GM21528 (cell line): ENCODE results near the gene SYNE1.
"Not testable (repeated sequence)": the region's sequence is repeated elsewhere in the genome, so short reads cannot be mapped to it uniquely, and the experiment has no call there.

Source experiments
- ATAC-seq: cut with Tn5 transposase; IDR thresholded peaks from one replicate; pipeline ENCODE4 v1.9.1; 2021; ENCODE audit warnings: mild to moderate bottlenecking, moderate library complexity; ENCODE audit not compliant: unreplicated experiment, low FRiP score

Gene SYNE1

GRCh38 chr6:152453421-152453820 is 183.7 kb downstream of the SYNE1 start:
- ATAC-seq, result no peak

- no peak for ATAC-seq
Observed at GRCh38 chr6:152452639-152453038, 184.5 kb downstream of the SYNE1 start.

GRCh38 chr6:152450519-152450918 is 186.6 kb downstream of the SYNE1 start:
- ATAC-seq, result no peak

- no peak for ATAC-seq
Observed at GRCh38 chr6:152441902-152442301, 195.3 kb downstream of the SYNE1 start.

GRCh38 chr6:152435816-152436215 is 201.3 kb downstream of the SYNE1 start:
- ATAC-seq, result no peak

GRCh38 chr6:152432758-152433157 is 204.4 kb downstream of the SYNE1 start:
- no peak for ATAC-seq

GRCh38 chr6:152428126-152428525 is 209.0 kb downstream of the SYNE1 start:
- ATAC-seq, result no peak

GRCh38 chr6:152426276-152426675 is 210.9 kb downstream of the SYNE1 start:
- ATAC-seq, result no peak

GRCh38 chr6:152423216-152424103 is 213.7 kb downstream of the SYNE1 start:
- ATAC-seq, result peak; percentile 71

- not testable (repeated sequence) for ATAC-seq
Observed at GRCh38 chr6:152421496-152421895, 215.7 kb downstream of the SYNE1 start.

GRCh38 chr6:152420696-152421095 is 216.5 kb downstream of the SYNE1 start:
- no peak for ATAC-seq

GRCh38 chr6:152418551-152418950 is 218.6 kb downstream of the SYNE1 start:
- ATAC-seq, result no peak

- ATAC-seq, result no peak
Observed at GRCh38 chr6:152416652-152417051, 220.5 kb downstream of the SYNE1 start.

GRCh38 chr6:152404936-152405595 is 232.1 kb downstream of the SYNE1 start:
- ATAC-seq, result no peak

- no peak for ATAC-seq
Observed at GRCh38 chr6:152404086-152404857, 232.9 kb downstream of the SYNE1 start.

- no peak for ATAC-seq
Observed at GRCh38 chr6:152402791-152403190, 234.4 kb downstream of the SYNE1 start.

- ATAC-seq, result no peak
Observed at GRCh38 chr6:152401978-152402377, 235.2 kb downstream of the SYNE1 start.

GRCh38 chr6:152399399-152399798 is 237.8 kb downstream of the SYNE1 start:
- ATAC-seq, result no peak

GRCh38 chr6:152398993-152399392 is 238.2 kb downstream of the SYNE1 start:
- ATAC-seq, result no peak

- no peak for ATAC-seq
Observed at GRCh38 chr6:152398316-152398715, 238.8 kb downstream of the SYNE1 start.

- ATAC-seq, result no peak
Observed at GRCh38 chr6:152394303-152394702, 242.9 kb downstream of the SYNE1 start.
